SU-DHL-6 (cell line): Measurements from ENCODE around the gene OR1C1.
"Not testable (repeated sequence)": the region's sequence is repeated elsewhere in the genome, so short reads cannot be mapped to it uniquely, and the experiment has no call there.

Source experiments
- CTCF ChIP-seq: fragments of 200-600 bp; sonication (generic); IDR thresholded peaks from one replicate; pipeline ENCODE4 v1.5.1; 2017; ENCODE audit warnings: antibody characterized with exemption, mild to moderate bottlenecking, low read length, moderate library complexity; ENCODE audit not compliant: insufficient read depth, poor library complexity, severe bottlenecking
- EZH2phosphoT487 ChIP-seq: fragments of 200-600 bp; sonication (generic), shearing (Covaris generic); conservative IDR thresholded peaks from 2 replicates; pipeline ENCODE4 v1.6.1; 2018; ENCODE audit warnings: mild to moderate bottlenecking, antibody characterized with exemption, low read length, moderate library complexity, mixed read lengths

- TF ChIP-seq EZH2phosphoT487, CTCF: not testable (repeated sequence)
Measured at GRCh38 chr1:247710681-247711080, 49.7 kb downstream of the OR1C1 start.
